HEK293 (cell line): ENCODE results near the gene NASP.
A peak's percentile ranks its signal among the peaks of the same experiment; 100 is the strongest.

Source experiments
- CTCF ChIA-PET: fragments of 350-600 bp; formaldehyde crosslinking; extraction: SDS; loops from one replicate; lab custom pipeline; 2021; ENCODE audit warnings: antibody characterized with exemption; lab: Yijun Ruan, JAX
- POLR2A ChIA-PET: fragments of 300-600 bp; formaldehyde crosslinking; extraction: SDS; loops from one replicate; lab custom pipeline; 2020; ENCODE audit warnings: antibody characterized with exemption, inconsistent platforms; lab: Yijun Ruan, JAX
- H3K27ac ChIP-seq: fragments of 200-500 bp; sonication (Bioruptor generic); 2 replicates; pipeline ENCODE4 v1.5.1; 2014; ENCODE audit warnings: low read depth, low read length, control low read depth, inconsistent platforms; ENCODE audit errors: extremely low read depth
- H3K36me3 ChIP-seq, 2 experiments: fragments of 200-500 bp in 1 of 2; sonication (Bioruptor generic) in 1 of 2; 1 replicate in 1 of 2; 2 replicates in 1 of 2; pipeline ENCODE4 v1.5.1; 2014 to 2017; ENCODE audit warnings: inconsistent platforms in 2 of 2, low read length in 2 of 2; ENCODE audit not compliant: control insufficient read depth in 2 of 2, insufficient read depth in 1 of 2
- H3K4me1 ChIP-seq: fragments of 200-500 bp; sonication (Bioruptor generic); 2 replicates; pipeline ENCODE4 v1.5.1; 2014; ENCODE audit warnings: mild to moderate bottlenecking, low read length, inconsistent platforms; ENCODE audit not compliant: control insufficient read depth, insufficient read depth
- H3K4me3 ChIP-seq: 2 replicates; pipeline ENCODE4 v1.5.1; 2011; ENCODE audit warnings: low read depth, mild to moderate bottlenecking, control low read depth, low read length, moderate library complexity
- H3K9me3 ChIP-seq: fragments of 200-500 bp; sonication (Bioruptor generic); 2 replicates; pipeline ENCODE4 v1.5.1; 2014; ENCODE audit warnings: low read depth, low read length, inconsistent platforms; ENCODE audit not compliant: control insufficient read depth, insufficient read depth
- GLI2 ChIP-seq: fragments of 450-650 bp; formaldehyde crosslinking; IDR thresholded peaks from 2 replicates; pipeline ENCODE4; 2017; ENCODE audit warnings: missing biosample characterization, missing genetic modification characterization, low read depth, borderline replicate concordance
- GLIS1 ChIP-seq: fragments of 450-650 bp; formaldehyde crosslinking; IDR thresholded peaks from 2 replicates; pipeline ENCODE4 v1.5.1; 2016; ENCODE audit warnings: missing biosample characterization, missing genetic modification characterization
- KLF7 ChIP-seq: fragments of 450-650 bp; formaldehyde crosslinking; IDR thresholded peaks from 2 replicates; pipeline ENCODE4 v1.5.1; 2016; ENCODE audit warnings: missing biosample characterization, missing genetic modification characterization, borderline replicate concordance
- KLF8 ChIP-seq: fragments of 450-650 bp; formaldehyde crosslinking; IDR thresholded peaks from 2 replicates; pipeline ENCODE4 v1.5.1; 2016; ENCODE audit warnings: missing biosample characterization, missing genetic modification characterization
- REPIN1 ChIP-seq: fragments of 450-650 bp; formaldehyde crosslinking; IDR thresholded peaks from 2 replicates; pipeline ENCODE4 v1.5.1; 2017; ENCODE audit warnings: missing biosample characterization, missing genetic modification characterization, low read depth
- REST ChIP-seq: fragments of 450-650 bp; formaldehyde crosslinking; IDR thresholded peaks from 2 replicates; pipeline ENCODE4 v1.5.1; 2016; ENCODE audit warnings: missing biosample characterization, missing genetic modification characterization
- WT1 ChIP-seq: fragments of 450-650 bp; formaldehyde crosslinking; IDR thresholded peaks from 2 replicates; pipeline ENCODE4 v1.5.1; 2016; ENCODE audit warnings: missing biosample characterization, missing genetic modification characterization
- ZFHX2 ChIP-seq: fragments of 450-650 bp; formaldehyde crosslinking; conservative IDR thresholded peaks from 2 replicates; pipeline ENCODE4 v1.5.1; 2016; ENCODE audit warnings: missing biosample characterization, missing genetic modification characterization
- ZNF169 ChIP-seq: fragments of 450-650 bp; formaldehyde crosslinking; IDR thresholded peaks from 2 replicates; pipeline ENCODE4 v1.5.1; 2016; ENCODE audit warnings: missing biosample characterization, missing genetic modification characterization
- ZNF362 ChIP-seq: fragments of 450-650 bp; formaldehyde crosslinking; IDR thresholded peaks from 2 replicates; pipeline ENCODE4 v1.5.1; 2016; ENCODE audit warnings: missing biosample characterization, missing genetic modification characterization
- ZNF473 ChIP-seq: fragments of 450-650 bp; formaldehyde crosslinking; IDR thresholded peaks from 2 replicates; pipeline ENCODE4 v1.5.1; 2017; ENCODE audit warnings: missing biosample characterization, missing genetic modification characterization
- ZNF514 ChIP-seq: fragments of 450-650 bp; formaldehyde crosslinking; IDR thresholded peaks from 2 replicates; pipeline ENCODE4 v1.5.1; 2016; ENCODE audit warnings: missing biosample characterization, missing genetic modification characterization
- ZNF518A ChIP-seq: fragments of 450-650 bp; formaldehyde crosslinking; conservative IDR thresholded peaks from 2 replicates; pipeline ENCODE4 v1.5.1; 2016; ENCODE audit warnings: low read depth, missing biosample characterization, missing genetic modification characterization
- ZNF623 ChIP-seq: fragments of 450-650 bp; formaldehyde crosslinking; IDR thresholded peaks from 2 replicates; pipeline ENCODE4 v1.5.1; 2016; ENCODE audit warnings: missing biosample characterization, missing genetic modification characterization
- ZNF658 ChIP-seq: fragments of 450-650 bp; formaldehyde crosslinking; IDR thresholded peaks from 2 replicates; pipeline ENCODE4; 2016; ENCODE audit warnings: missing biosample characterization, missing genetic modification characterization
- ZNF660 ChIP-seq: fragments of 450-650 bp; IDR thresholded peaks from 2 replicates; pipeline ENCODE4 v1.5.1; 2018; ENCODE audit warnings: missing biosample characterization, mild to moderate bottlenecking, missing genetic modification characterization
- ZNF768 ChIP-seq: fragments of 450-650 bp; formaldehyde crosslinking; IDR thresholded peaks from 2 replicates; pipeline ENCODE4 v1.5.1; 2018; ENCODE audit warnings: missing biosample characterization, mild to moderate bottlenecking, missing genetic modification characterization
- ZNF791 ChIP-seq: fragments of 450-650 bp; formaldehyde crosslinking; IDR thresholded peaks from 2 replicates; pipeline ENCODE4 v1.5.1; 2016; ENCODE audit warnings: missing biosample characterization, missing genetic modification characterization
- ZNF830 ChIP-seq: fragments of 450-650 bp; IDR thresholded peaks from 2 replicates; pipeline ENCODE4 v1.5.0; 2018; ENCODE audit warnings: missing biosample characterization, missing genetic modification characterization, low read depth, mild to moderate bottlenecking, moderate library complexity
- ZNF837 ChIP-seq: fragments of 450-650 bp; formaldehyde crosslinking; IDR thresholded peaks from 2 replicates; pipeline ENCODE4 v1.5.1; 2016; ENCODE audit warnings: missing biosample characterization, missing genetic modification characterization

The NASP gene

GRCh38 chr1:45623972-45624371 is 40.1 kb downstream of the NASP start, which contains the start of gene CCDC17:
CCDC17 (minus strand) TSS chr1:45624054; CDS start chr1:45623909, 145 bp downstream.
- Histone ChIP-seq H3K9me3 (no peaks in the 10 kb centered on the region), H3K4me1 (no peaks in the 10 kb centered on the region), H3K36me3 (peaks cover 6 to 83% of the 10 kb centered on the region in 2 experiments), H3K4me3 (no peak within 1 kb of the TSS), H3K27ac (no peak within 1 kb of the TSS)
- TF ChIP-seq GLIS1 (no peak), REST (peak; percentile 38; the same call in 1 of the 2 replicates)
- CTCF ChIA-PET: interaction anchor here (1.3 kb wide), 1 partner anchor 9 kb away, joined by 3 read pairs; no protein-coding TSS in a partner anchor
- POLR2A ChIA-PET: interaction anchor here (1.2 kb wide), 1 partner anchor 102 kb away, joined by 3 read pairs; the partner anchor contains the start of gene PRDX1

- H3K4me1 ChIP-seq: no peaks in the 10 kb centered on the region
- TF ChIP-seq ZNF660 (no peak), ZNF791 (no peak), ZNF623 (tag by site-specific recombination) (no peak), KLF7 (tag by site-specific recombination) (no peak), REPIN1 (tag by site-specific recombination) (no peak)
- H3K27ac ChIP-seq: no peak overlapping the region
- no peak overlapping the region for H3K4me3 ChIP-seq
- ChIA-PET POLR2A (interaction anchor here (0.6 kb wide), 2 partner anchors 171 to 482 kb away, joined by 3 to 4 read pairs; no protein-coding TSS in a partner anchor), CTCF (no interaction called here)
- H3K36me3 ChIP-seq: peaks cover 42 to 87% of the 10 kb centered on the region in 2 experiments
- no peaks in the 10 kb centered on the region for H3K9me3 ChIP-seq
Measured at GRCh38 chr1:45629035-45629434, 45.2 kb downstream of the NASP start.

GRCh38 chr1:45630429-45630828 is 46.6 kb downstream of the NASP start:
- H3K4me3 ChIP-seq: no peak overlapping the region
- H3K36me3 ChIP-seq: peaks cover 42 to 96% of the 10 kb centered on the region in 2 experiments
- TF ChIP-seq KLF8 (no peak), WT1 (tag by site-specific recombination) (no peak), GLIS1 (no peak), ZNF169 (tag by site-specific recombination) (no peak), ZNF830 (no peak), ZNF518A (tag by site-specific recombination) (no peak), ZNF514 (tag by site-specific recombination) (no peak), ZNF473 (no peak), ZNF837 (no peak), ZNF768 (tag by site-specific recombination) (no peak), ZFHX2 (no peak), ZNF362 (tag by site-specific recombination) (no peak), GLI2 (tag by site-specific recombination) (no peak), ZNF658 (tag by site-specific recombination) (no peak)
- no peaks in the 10 kb centered on the region for H3K9me3 ChIP-seq
- ChIA-PET CTCF (no interaction called here), POLR2A (no interaction called here)
- H3K4me1 ChIP-seq: no peaks in the 10 kb centered on the region
- H3K27ac ChIP-seq: no peak overlapping the region
